NCI-H1105 treated with DMSO at 0.1 percent for 48 hours (cell line): ENCODE results near the gene CEACAM8.
A peak's percentile ranks its signal among the peaks of the same experiment; 100 is the strongest.
"Not testable (repeated sequence)": the region's sequence is repeated elsewhere in the genome, so short reads cannot be mapped to it uniquely, and the experiment has no call there.

Experiments
- DNase-seq: peaks from one replicate; lab custom pipeline; 2025; lab: John Stamatoyannopoulos, UW

Gene CEACAM8

GRCh38 chr19:42542791-42543190 is 51.9 kb downstream of the CEACAM8 start:
- no peak for DNase-seq

- DNase-seq, result peak; percentile 49
These were observed 54.6 kb downstream of the CEACAM8 start for GRCh38 chr19:42540071-42540553.

DNA sequence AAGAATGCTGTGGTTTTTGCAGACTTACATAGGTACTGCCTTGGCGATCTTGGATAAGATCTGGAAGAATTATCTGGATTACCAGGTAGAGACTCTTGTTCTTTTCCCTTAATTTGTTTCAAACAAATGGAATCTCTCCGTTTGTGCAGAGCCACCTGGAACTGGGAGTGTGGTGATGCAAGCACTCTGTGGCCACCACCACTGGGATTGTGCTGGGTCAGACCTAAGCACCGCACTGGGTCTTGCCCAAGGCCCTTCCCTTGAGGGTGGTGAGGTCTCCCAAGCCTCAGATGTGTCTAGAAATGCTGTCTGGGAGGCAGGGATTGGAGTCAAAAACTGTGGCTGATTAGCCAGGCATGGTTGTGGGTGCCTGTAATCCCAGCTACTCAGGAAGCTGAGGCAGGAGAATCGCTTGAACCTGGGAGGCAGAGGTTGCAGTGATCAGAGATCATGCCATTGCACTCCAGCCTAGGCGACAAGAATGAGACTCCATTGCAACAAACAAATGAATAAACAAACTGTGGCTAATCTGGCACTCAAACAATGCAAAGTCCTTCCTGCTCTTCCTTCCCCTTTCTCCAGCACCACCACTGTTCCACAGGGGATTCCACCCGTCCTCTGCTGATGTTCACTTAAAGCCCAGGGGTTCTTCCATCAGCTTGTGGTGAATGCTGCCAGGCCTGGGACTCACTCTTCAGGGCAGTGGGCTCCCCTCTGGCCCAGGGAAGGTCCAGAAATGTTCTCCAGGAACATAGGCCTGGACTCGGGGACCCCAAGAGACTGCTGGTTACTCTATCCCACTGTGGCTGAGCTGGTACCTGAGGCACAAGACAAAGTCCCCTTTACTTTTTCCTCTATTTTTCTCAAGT is 55.6 kb downstream of the CEACAM8 start:
- DNase-seq, result no peak

GRCh38 chr19:42535276-42535675 is 59.4 kb downstream of the CEACAM8 start:
- DNase-seq, result not testable (repeated sequence)

DNA sequence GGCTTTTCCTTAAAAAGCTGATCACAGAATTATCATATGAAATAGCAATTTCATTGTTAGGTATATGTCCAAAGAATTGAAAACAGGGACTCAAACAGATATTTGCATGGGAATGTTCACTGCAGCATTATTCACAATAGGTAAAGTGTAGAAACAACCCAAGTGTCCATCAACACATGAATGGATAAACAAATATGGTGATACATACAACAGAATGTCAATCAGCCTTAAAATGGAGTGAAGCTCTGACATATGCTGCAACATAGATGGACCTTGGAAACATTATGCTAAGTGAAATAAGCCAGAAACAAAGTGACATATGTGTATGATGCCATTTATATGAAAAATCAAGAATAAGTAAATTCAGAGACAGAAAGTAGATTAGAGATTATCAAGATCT is 60.3 kb downstream of the CEACAM8 start:
- DNase-seq, result no peak

- no peak for DNase-seq
These were observed 61.8 kb downstream of the CEACAM8 start for GRCh38 chr19:42532891-42533290.

DNA sequence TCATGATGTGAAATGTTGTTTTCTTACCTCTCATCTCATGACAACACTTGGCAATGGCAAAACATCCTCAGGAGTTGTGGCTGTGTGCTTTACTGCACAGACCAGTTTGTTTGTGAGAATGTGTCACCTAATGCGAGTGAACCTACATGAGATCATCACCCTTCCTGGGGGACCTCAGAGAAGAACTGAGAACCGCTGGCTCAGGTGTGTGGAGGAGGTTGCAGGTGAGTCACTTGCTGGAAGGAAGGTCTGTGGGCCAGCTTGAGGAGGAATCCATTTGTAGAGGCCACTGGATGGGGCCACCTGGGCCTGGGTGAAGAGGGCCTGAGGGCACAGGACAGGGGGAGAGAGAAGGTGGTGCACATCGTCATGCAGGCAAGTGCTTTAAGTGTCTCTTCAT is 63.4 kb downstream of the CEACAM8 start:
- DNase-seq, result no peak
